SIG-M5 (cell line): ENCODE measurements around the gene ONECUT3.

Experiments
- DNase-seq: peaks from one replicate; lab custom pipeline; 2025; lab: John Stamatoyannopoulos, UW

ONECUT3 gene

GRCh38 chr19:1768248-1768647, 14.9 kb downstream of the ONECUT3 start:
- no peak for DNase-seq

GRCh38 chr19:1768918-1769644, 15.8 kb downstream of the ONECUT3 start:
- DNase-seq = no peak

- DNase-seq = no peak
These were observed 16.3 kb downstream of the ONECUT3 start for GRCh38 chr19:1769645-1769985.

DNA sequence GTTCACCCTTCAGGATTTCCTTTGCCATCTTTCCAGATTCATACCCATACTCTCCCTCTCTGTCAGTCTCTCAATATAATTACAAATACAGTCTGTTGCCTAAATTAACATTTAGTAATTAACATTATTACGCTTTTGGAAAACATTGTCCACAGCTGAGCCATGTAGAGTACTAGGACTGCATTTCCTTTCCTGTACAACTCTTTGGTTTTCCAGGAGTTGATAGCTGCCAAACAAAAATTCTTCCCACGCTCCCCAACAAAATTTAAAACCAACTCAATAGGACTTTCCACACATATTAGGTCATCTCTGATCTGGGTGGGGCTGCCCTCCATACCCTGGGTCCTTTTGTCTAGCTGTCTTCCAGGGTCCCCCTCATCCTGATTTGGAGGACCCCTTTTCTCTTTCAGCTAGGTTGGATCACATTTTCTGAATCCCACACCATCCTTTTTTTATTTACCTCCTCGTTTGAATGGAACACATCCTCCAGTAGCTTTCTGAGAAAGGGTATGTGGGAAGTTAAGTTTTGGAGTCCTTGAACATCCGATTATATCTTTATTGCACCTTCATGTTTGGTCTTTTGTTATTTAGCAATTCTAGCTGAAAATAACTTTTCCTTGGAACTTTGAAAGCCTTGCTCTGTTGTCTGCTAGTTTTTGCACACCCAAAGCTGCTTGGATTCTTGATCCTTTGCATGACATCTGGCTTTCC, 17.7 kb downstream of the ONECUT3 start:
- no peak for DNase-seq

DNA sequence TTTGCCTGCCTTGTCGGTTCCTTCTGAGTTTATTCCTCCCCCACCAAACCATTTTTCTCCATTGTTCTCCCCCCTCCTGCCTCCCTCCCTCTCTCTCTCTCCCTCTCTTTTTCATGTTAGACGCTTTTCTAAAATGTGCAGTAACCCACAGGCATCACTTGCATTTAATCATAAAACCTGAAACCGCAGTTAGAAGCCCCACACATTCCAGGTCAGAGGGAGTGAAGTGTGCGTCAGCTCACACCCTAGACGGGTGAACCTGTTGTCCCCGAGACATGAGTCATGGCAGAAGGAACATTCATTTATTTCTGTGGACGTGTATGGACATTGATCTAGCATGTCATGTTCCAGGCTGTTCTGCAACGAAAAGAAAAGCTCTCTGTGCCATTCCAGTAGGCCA, 19.9 kb downstream of the ONECUT3 start:
- DNase-seq = no peak

DNA sequence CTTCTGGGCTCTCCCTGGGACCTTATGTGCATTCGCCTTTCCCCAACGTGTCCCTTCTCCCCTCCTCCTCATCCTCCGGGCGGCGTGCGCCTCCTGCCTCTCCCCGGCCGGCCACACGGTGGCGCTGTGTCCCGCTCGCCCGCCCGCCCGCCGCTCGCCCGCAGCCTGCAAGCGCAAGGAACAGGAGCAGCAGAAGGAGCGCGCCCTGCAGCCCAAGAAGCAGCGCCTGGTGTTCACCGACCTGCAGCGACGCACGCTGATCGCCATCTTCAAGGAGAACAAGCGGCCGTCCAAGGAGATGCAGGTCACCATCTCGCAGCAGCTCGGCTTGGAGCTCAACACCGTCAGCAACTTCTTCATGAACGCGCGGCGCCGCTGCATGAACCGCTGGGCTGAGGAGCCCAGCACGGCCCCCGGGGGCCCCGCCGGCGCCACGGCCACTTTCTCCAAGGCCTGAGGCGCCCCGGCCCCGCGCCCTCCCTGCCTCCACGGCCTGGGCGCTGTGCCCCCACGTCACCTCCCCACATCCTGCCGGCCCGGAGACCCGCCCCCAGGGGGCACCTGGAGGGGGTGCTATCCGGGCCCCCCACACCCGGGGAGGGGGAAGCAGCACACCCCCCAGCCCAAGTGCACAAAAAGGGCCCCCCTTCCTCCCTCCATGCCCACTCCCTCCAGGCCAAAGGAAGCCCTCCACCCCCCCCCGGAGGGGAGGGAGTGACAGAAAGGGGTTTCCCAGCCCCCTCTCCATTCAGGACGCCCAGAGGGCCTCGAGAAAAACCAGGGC, 21.9 kb downstream of the ONECUT3 start:
- no peak for DNase-seq

GRCh38 chr19:1775951-1776605, 22.8 kb downstream of the ONECUT3 start:
- DNase-seq = no peak

DNA sequence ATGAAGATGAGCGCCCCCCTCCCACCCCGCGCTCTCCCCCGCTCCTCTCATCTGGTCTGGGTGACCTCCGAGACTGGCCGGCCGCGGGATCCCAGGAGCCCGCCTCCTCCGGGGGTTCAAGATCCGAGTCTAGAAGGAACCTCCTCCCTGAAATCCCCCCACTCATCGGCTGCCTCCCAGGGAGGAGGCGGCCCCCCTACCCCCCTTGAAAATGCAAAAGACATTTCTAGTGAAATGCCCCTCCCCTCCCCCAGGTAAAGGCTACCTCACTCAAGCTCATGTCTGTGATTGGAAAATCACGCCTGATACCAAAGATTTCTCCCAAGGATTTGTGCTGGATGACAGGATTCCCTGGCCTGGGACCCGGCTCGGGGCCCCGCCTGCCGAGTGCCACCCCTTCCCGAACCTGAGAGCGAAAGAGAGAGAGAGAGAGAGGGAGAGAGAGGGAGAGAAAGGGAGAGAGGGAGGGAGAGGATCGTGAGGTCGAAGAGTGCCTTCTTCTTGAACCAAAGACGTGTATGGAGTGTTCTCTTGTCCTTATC, 23.4 kb downstream of the ONECUT3 start:
- no peak for DNase-seq

DNA sequence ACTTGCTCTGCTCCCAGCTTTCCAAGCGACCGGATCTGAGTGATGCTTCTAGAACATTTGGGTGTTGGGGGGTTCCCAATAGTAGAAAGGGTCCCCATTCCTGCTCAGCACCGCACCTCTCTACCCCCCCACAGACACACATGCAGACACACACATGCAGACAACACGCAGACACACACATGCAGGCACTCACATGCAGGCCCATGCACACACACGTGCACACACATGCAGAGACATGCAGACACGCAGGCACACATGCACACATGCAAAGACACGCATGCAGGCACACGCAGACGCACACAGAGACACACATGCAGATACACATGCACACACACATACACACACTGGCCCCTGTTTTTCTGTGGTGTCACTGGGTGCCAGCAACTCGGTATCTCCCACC, 23.8 kb downstream of the ONECUT3 start:
- no peak for DNase-seq

GRCh38 chr19:1779574-1779973, 26.3 kb downstream of the ONECUT3 start:
- no peak for DNase-seq

DNA sequence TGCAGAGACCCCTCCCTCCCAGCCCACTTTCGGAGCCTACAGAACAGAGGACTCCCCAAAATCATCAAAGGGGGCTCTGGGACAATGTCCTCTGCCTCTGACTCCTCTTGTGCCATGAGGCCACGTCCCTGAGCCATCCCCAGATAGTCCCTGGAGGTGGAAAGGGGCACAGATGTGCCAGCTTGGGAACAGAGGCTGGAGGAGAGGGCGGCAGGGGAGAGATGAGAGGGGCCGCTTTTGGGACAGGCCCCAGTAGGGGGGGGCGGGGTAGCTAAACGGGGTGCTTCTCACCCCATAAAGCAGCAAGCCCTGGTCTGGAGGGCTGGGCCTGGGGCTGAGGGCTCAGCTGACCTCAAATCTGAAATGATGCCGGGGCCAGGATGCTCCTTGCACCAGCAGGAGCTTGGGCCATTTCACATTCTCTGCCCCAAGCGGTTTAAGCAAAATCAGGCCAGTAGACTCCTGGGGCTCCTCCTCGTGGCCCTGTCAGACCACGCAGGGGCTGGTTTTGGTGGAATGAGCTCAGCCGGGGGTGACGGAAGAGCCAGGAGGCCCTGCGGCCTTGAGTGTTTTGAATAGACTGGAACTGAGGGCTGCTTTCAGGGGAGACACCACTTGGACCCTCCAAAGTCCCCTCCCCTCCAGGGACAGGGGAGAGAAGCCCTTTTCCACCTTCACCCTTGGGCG, 27.1 kb downstream of the ONECUT3 start:
- no peak for DNase-seq

DNA sequence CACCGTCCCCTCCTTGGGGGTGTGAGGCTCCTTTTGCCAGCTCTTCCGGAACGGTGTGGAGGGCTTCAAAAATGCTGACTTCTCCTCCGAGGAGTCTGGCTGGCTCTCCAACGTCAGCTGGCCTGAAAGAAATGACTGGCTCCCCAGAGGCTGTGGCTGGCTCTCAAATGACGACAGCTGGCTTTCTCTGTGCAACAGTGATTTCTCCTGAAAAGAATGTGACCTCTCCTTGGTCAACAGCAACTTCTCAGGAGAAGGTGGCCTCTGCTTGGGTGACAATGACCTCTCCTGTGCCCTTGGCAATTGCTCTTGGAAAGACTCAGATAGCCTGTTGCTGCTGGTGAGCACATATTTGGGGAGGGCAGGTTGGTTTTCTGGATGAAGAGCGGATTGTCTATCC, 29.2 kb downstream of the ONECUT3 start:
- DNase-seq = no peak

GRCh38 chr19:1783354-1783753, 30.0 kb downstream of the ONECUT3 start:
- DNase-seq = no peak

GRCh38 chr19:1783874-1784273, 30.6 kb downstream of the ONECUT3 start:
- no peak for DNase-seq

DNA sequence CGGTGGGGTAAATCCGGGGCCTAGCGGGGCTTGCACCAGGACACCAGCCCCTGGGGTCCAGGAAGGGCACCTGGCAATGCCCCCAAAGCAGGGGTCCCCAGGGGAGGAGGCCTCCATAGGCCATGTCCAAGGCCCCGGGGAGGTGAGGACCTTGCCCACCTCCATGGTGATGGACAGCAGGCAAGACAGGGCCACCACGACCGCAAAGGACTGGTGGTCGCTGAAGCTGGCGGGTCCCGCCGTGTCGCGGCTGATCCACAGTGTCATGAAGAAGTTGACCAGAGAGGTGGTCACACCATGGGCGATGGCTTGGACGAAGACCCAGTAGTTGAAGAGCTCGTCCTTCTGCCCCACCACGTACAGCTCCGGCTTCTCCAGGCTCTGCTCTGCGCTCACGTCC, 32.0 kb downstream of the ONECUT3 start:
- DNase-seq = no peak

GRCh38 chr19:1786668-1787067, 33.4 kb downstream of the ONECUT3 start:
- DNase-seq = no peak

- DNase-seq = no peak
These were observed 33.8 kb downstream of the ONECUT3 start for GRCh38 chr19:1787116-1787515.

GRCh38 chr19:1789261-1790041, 36.1 kb downstream of the ONECUT3 start:
- no peak for DNase-seq

- no peak for DNase-seq
These were observed 36.9 kb downstream of the ONECUT3 start for GRCh38 chr19:1790054-1790792.

DNA sequence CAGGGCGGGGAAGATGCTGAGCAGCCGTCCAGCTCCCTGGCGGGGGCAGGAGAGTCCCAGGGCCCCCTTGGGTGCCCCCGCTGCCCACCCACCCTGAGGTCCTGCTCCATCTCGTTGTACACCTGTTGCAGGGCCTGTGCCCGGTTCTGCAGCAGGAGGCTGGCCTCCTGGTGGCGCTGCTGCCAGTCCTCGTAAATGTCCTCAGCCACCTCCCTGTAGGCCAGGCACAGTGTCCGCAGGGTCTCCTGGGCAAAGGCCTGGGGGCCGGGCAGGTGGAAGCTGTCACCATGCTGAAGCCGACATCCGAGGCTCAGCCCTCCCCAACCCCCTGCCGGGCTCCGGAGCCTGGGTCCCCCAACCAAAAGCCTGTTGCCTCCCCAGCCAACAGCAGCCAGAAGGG, 38.6 kb downstream of the ONECUT3 start:
- DNase-seq = no peak
